CD4-positive, alpha-beta T cell treated with Interleukin-6 at 100 ng/mL for 8 hours (primary cell): ENCODE measurements around the gene WT1.

Source experiments
- DNase-seq: peaks from one replicate; pipeline ENCODE4 v3.0.0-alpha.2; 2020; ENCODE audit warnings: mixed read lengths, low spot score

The WT1 gene

DNA sequence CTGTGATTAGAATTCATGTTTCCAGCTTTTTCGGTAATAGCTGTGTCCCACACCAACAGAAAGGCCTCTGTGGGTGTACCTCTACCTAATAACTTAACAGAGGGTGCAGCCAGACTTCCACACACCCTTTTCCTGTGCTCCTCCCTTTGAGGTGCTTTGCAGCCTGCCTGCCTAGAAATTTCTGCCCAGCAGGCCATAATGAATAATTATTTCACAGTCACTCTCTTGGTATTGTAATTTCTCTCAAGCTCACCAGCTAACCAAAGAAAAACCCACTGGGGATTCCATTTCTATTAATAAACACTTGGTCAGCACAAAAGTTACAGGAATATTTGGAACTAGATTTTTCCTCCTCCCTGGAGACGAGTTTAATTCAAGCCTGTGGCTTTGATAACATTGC, 13.3 kb downstream of the WT1 start:
- no peak for DNase-seq

DNA sequence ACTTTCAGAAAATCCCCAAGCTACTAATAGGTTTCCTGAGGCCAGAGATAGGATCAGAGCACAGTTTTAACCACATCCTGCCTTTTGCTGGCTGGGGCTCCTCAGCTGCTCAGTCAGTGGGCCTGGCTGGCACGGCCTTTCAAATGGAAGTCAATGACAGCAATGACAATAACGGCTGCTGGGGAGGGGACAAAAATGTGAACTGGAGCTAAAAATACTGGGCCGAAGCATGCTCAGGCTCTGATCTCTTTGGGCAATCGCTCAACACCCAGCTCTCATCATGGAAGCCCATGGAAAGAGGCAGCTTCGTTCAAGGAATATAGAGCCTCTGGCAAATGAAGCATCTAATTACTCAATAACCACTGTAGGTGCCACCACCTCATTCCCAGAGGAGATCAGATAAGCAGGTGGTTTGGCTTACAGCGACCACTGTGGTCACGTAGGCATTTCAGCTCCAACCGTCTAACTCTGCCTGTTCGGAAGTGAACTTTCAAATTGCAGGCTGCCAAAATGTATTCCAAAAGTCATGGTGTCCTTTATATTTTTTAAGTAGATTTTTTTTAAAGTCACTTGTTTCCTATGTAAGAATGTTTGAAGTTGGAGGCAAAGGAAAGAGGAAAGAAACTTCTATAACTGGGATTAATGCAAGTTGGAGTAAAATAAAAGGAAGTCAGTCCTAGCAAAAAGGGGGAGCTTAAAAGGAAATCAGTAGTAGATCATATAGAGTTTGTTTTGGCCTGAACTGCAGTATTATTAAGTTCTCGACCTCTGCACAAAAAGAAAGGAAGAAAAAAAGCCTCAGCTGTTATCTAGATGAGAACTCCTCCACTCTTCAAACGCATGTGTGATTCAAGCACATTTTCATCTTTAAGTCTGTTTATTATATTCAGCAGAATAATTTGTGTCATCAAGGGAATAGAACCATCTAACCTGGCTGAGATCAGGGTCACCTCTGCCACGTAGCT, 14.1 kb downstream of the WT1 start:
- DNase-seq: peak; percentile 45

DNA sequence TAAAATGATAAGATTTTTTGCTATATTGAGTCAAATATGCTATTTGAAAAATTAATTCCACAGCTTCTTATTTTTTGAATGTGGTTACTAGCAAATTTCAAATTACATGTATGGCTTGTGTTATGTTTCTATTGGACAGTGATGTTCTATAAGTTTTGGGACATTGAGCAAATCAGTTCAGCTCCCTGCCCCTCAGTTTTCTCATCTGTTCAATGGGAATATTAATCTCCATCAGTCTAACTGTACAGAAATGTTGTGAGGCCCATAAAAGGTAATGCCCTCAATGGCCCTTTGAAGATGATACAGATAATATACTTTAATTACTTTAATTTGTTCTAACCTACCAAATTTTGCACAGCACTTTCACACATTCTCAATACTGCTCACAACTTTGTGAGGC, 15.2 kb downstream of the WT1 start:
- DNase-seq: no peak

DNA sequence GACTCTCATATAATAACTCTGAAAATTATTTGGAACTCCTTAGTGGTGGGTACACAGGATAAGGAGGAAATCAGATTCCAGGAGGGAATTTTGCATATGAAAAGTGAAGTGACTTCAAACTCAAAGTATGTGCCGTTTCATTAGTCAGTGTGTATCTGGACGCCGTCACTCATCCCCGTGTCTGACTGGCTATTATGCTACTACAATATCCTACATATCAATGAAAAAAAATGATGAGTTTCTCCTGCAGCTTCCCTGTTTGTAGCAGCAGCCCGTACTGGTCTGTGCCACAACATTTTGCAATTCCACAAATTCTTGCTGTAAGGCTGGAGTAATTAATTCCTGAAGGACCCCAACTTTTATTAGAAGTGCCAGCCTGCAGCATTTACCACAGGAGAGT, 16.5 kb downstream of the WT1 start:
- no peak for DNase-seq

DNA sequence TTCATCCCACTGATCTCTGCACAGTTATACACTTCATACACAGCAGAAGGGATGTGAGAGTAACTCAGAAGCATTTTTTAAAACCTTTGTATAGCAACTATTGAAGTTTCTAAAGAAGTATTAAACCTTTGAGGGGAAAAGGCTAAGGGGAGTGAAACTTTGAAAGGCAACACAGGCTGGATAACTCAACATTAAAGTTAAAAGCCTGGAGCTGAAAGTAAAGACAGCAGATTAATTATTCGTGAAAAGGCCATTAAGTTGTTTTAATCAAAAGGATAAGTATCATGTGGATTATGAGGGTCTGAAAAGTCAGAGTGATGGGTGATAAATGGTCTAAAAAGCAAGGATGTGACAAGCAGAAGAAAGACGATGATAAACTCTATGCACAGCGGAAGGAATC, 17.5 kb downstream of the WT1 start:
- DNase-seq: no peak

DNA sequence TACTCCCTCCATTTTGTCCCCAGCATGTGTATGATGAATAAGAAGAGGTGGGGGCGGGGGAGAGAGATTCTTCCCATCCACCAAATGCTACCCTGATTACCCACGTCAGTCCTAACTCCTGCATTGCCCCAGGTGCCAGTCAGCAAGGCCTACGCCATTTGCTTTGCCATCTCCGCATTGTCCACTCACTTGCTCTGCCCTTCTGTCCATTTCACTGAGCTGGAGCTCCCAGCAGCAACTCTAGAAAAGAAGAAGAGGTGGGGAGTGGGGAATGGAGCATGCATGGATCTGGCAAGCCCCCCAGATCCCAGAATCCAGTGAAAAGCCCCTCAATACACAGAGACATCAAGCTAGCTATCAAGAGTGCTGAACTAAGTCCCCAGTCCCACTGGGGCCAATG, 19.0 kb downstream of the WT1 start:
- DNase-seq: no peak

DNA sequence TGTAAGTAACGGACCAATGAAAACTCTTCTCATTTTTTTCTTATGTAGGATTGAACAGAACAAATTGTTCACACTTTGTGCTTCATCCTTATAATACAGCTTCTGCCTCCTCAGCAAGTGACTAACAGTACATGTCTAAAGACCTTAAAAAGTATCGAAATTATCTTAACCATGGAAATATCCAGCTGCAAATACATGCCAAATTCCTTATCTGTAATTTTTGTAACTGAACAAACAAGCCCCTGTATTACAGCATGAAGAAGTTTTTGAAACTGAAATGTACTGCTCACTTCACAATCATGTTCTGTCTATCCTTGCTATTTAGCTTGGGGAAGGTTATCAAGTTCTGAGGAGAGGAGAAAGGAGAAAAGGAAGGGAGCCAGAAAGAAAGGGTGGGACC, 20.4 kb downstream of the WT1 start:
- no peak for DNase-seq

DNA sequence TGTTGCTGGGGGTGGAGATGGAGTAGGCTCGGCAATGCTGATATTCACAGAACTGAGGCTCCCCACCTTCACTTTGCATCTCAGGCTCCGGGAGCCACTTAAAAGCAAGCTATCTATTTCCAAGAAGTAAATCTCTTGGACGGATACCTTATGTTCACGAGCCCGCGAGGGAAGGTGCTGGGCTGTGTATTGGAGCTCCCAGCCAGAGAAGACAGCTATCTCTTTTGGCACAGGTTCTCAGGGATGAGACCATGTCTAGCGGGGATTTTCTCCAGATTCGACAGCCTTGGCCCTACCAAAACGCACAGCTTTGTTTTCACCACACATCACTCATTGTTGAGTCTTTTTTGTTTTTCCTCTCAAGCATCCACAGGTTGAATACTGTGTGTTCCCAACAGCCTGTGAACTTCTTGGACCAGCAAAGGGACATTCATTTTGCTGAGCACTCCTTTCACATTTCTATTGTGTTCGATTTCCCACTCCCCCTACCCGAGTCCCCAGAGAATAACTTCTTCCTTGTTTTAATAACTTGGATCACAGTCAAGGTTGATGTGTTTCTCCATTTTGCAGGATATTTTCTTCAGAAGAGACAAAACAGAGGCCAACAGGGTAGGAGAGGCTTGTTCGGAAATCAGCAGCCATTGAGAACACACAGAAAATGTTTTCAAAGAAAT, 23.3 kb downstream of the WT1 start:
- DNase-seq: no peak

DNA sequence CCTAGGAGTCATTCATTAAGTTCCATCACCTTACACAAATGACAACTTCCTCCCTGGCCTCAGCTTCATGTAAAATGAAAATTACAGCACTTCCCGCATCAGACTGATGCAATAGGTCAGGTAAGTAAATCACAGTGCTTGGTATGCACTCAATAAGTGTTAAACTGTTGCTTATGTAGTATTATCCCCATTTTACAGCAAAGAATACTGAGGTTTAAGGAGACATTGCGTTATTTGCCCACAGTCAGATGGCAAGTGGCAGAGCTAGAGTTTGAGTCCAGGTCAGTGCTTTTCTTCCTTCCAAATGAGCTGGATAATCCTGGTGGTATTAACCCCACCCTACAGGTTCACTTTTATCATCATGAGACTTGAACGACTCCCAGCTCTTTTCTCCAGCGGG, 29.7 kb downstream of the WT1 start:
- no peak for DNase-seq

DNA sequence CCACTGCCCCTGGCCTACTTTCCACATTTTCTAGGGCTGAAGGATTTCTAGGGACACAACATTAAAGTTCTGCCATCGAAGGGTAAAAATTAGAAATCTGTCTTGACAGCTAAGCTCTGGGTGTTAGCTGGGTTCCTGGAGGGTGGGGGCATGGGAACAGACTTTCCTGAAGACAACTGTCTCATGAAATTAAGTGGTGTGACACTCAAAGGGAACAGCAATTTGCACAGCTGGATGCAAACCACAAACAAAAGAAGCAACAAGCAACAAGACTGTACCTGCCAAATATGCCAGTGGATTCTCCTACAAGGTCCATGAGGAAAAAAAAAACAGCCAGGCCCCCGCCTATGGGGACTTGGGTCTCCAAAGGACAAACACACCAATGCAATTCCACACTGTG, 32.5 kb downstream of the WT1 start:
- DNase-seq: no peak

DNA sequence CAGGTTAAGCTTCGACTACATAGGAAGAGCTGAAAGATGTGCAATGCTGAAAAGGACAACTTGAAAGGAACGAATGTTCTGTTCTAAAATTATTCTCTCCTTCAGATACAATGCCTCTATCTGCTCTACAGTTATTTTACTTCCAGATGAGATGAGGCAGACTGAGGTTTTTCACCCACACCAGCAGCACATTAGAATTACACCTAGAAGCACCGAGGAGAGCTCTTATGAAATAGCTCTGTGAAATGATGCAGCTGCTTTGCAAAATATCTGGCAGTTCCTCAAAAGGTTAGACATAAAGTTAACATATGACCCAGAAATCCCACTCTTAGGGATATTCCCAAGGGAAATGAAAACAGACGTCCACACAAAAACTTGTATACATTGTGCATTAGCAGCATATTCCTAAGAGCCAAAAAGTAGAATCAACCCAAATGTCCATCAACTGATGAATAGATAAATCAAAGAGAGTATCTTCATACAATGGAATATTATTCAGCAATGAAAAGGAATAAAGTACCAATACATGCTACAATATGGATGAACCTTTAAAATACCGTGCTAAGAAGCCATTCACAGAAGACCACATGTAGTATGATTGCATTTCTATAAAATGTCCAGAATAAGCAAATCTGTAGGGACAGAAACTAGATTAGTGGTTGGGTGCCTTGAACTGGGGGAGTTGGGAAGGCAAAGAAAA, 34.5 kb downstream of the WT1 start:
- no peak for DNase-seq

DNA sequence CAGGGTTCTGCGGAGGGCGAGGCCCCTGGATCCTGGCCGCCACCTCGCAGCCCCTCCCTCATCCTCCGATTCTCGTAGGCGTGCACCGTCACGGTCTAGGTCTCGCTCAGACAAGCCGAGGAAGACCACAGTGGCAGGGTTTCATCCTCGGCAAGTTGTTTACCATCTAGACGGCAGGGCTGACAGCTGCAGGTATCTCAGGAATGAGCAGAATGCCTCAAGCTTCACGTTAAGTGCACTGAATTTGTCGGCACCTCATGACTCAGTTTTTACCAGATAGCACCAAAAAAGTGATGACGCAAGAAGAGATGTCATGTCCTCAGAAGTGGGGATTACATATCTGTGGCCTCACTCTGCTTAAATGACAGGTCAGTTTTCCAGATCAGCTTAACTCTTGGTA, 35.1 kb downstream of the WT1 start:
- no peak for DNase-seq

DNA sequence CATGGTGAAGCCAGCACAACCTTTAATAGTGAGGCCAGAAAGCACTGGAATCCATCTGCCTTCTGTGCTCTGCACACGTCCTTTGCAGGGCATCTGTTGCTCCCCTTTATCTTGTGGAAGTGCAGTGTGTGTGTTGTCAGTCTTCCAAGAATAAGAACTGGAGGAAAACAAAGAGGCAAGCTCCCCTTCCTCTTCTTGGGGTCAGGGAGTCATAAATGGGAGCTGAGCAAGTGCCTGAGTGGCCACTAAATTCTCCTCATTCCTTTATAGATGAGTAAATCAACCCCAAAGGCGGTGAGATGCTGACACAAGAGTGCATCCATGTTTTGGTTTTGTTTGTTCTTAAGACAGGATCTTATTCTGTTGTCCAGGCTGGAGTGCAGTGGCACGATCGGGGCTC, 38.3 kb downstream of the WT1 start:
- DNase-seq: no peak

DNA sequence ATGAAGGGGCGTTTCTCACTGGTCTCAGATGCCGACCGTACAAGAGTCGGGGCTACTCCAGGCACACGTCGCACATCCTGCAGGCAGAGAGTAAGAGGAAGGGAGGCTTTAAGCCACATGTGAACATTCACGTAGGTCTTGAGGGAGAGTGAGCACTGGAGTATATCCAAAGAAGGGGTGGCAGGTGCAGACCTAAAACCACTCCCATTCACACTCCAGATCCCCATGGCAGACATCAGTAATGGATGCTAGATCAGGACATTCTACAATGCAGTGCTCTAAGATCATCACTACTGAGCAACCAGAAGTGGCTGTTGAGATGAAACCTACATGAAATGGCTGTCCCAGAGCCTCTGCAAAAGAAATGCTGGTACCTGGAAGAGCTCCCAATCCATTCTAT, 39.0 kb downstream of the WT1 start:
- DNase-seq: no peak

DNA sequence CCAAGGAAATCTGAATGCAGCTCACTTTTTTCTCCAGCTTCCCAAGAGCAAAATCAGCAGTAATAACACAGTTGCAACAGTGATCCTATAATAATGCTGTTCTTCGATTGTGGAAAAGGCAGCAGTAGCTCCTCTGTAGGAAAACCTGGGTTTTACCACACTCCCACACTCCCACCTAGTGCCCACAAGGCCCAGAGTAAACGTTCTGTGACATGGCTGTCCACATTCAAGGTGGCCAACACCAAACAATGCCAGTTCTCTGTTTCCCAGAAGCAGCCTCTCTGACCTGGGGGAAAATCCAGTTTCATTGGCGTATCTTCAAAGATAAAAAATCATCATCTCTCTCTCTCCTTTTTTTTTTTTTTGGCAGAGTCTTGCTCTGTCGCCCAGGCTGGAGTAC, 40.2 kb downstream of the WT1 start:
- DNase-seq: no peak

DNA sequence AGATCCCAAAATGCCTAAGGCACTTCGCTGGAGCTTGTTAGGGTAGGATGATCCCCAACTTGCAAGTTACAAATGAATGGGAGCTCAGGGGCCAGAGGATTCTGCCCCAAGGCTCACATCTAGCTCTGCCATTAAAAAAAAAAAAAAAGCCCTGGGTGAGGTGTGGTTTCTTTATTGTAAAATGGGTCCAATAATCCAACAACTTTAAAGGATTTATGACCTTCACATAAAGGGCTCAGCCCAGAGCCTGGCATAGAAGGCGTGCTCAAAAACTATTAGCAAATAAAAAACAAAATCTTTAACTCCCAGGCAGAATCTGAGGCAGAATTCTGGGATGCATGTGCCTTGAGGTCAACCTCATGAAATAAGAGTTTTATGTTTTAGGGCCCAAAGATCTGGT, 42.5 kb downstream of the WT1 start:
- DNase-seq: no peak

DNA sequence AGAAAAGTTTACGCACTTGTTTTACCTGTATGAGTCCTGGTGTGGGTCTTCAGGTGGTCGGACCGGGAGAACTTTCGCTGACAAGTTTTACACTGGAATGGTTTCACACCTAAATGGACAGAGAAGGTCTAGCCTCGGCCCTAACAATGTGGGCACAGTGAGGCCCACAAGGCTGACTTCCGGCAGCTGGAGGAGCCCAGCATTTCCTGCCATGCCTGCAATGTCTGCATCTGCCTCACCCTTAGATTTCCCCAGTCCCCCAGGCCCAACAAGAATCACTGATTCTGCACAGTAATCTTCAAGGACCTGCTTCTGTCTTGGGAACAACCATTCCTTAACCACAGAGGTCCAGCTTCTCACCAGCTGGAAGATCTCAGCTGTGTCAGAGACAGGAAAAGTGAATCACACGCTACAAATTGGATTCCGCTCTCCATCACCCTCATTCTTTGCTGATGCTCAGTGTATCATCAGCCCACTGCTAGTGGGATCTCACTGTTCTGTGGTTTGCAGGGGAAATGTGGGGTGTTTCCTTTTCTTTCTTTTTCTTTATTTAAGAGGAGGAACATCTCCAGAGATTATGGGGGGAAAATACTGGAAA, 43.3 kb downstream of the WT1 start:
- DNase-seq: no peak

DNA sequence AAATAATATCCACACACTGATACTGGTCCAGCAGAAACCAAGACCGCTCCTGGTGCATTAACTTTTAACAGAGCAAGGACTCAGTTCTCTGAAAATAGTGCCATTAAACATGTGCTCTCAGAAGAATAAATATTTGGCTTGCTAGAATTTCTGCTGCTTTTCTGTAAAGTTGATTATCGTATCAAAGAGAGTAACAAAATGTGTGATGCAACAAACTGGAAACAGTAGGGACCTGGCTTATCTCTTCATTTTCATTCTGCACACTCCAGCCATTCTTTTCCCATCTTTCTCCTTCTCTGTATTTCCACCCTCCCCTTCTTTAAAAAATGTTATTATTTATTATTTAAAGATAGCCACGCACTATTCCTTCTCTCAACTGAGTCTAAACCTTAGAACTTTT, 43.9 kb downstream of the WT1 start:
- no peak for DNase-seq

DNA sequence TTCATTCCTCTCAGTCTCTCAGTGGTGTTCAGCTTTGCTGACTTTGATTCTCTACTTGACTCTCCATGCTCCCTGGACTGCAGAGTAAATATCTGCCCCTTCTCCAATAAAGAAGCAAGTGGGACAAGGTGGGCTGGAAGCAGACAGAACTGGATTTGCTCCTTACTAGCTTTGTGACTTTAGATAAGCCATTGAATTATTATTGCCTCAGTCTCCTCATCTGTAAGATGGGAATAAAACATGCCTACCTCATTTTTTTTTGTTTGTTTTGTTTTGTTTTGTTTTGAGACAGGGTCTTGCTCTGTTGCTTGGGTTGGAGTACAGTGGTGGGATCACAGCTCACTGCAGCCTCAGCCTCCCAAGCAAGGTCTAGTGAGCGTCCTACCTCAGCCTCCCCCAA, 44.6 kb downstream of the WT1 start:
- no peak for DNase-seq

DNA sequence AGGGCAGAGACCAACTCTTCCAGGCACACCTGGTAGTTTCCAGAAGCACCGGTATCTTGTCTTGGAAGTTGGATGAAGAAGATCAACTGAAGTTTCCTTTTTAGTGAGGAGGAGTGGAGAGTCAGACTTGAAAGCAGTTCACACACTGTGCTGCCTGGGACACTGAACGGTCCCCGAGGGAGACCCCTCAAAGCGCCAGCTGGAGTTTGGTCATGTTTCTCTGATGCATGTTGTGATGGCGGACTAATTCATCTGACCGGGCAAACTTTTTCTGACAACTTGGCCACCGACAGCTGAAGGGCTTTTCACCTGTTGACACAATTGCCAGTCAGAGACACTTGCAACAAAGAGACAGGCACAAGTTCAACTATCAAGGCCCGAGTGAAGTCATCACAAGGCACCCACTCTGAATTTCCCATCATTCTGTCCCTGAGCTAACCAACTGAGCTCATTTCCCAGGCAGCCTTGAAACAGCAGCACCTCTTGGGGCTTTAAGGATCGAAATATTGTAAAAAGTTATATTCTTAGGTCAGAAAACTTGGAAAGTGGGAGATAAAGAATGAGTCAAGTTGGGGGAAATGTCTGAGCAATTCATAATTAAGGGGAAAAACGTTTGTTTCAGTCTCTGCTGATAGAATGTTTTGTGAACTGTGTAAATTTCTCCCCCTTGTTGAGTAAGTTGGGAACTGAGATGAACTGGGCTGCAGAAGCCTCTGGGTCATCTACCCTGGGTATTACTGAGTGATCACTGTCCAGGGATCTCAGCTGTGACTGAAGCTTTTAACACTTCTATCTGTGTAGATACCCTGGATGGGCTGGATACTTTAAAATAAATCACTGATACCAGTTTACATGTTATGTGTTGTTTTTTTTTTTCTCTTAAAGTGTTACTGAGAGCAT, 46.2 kb downstream of the WT1 start:
- no peak for DNase-seq

DNA sequence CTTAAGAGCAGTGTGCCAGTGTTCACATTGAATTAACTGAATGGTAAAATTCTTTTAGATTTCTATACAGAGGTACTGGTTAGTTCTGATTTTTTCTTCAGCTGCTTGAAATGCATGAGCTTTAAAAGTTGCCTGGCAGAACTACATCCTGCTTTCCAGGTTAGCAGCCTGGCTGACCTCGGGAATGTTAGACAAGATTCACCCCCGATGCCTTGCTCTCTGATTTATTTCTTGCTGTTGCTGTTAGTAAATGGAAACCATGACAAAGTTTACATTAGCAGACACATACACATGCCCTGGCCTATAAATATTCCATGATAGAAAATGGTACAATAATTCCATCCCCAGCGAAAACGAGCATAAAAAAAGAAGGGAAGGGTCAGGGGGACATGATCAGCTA, 47.0 kb downstream of the WT1 start:
- no peak for DNase-seq

DNA sequence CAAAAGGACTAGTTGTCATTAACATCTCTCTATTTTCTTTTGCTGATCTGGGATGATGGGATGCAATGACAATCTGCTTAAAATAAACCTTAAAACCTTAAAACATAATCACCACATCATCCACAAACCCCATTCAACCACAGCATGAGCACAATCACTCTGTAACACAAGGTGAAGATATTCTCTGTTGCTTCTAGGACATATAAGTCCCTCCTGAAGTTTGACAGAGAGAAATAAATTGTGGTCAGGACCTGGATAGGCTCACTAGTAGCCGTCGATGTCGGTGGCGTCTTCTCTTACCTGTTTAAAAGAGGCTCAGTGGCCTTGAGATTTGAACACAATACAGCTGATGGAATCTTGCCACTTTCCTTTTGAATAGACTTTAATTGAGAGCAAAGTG, 47.9 kb downstream of the WT1 start:
- DNase-seq: no peak
